Keratinocyte (primary cell): Measurements from ENCODE around the gene NAPB. TPM values are rescaled to one million over a fixed set of nuclear protein-coding genes. Genes with fewer than 3 reads are reported as not detected.

Source experiments
- DNase-seq: peaks from one replicate; pipeline ENCODE4 v3.0.0-alpha.2; 2011; ENCODE audit warnings: low read depth, missing footprints, low spot score
- FAIRE-seq: peaks from 2 replicates; lab custom pipeline; 2011; peaks lifted over from hg19 to GRCh38; lab: Jason Lieb, UNC
- H2AFZ ChIP-seq: 2 replicates; pipeline ENCODE4 v1.6.0; 2012; ENCODE audit warnings: low read length, control low read depth, inconsistent platforms; ENCODE audit not compliant: control insufficient read depth
- H3K27ac ChIP-seq: 2 replicates; pipeline ENCODE4 v1.5.1; 2011; ENCODE audit warnings: low read length; ENCODE audit not compliant: control insufficient read depth, insufficient read depth
- H3K27me3 ChIP-seq: 3 replicates; pipeline ENCODE4 v1.6.0; 2011; ENCODE audit warnings: low read length; ENCODE audit not compliant: control insufficient read depth, insufficient read depth; ENCODE audit errors: extremely low read depth
- H3K36me3 ChIP-seq, 2 experiments: 2 replicates in 1 of 2; 3 replicates in 1 of 2; pipeline ENCODE4 v1.5.1; 2011; ENCODE audit warnings: low read length in 2 of 2, mild to moderate bottlenecking in 1 of 2; ENCODE audit not compliant: control insufficient read depth in 2 of 2, insufficient read depth in 2 of 2; ENCODE audit errors: extremely low read depth in 1 of 2
- H3K4me1 ChIP-seq: 3 replicates; pipeline ENCODE4 v1.5.1; 2011; ENCODE audit warnings: low read length; ENCODE audit not compliant: control insufficient read depth, insufficient read depth; ENCODE audit errors: extremely low read depth
- H3K4me2 ChIP-seq: 3 replicates; pipeline ENCODE4 v1.6.0; 2011; ENCODE audit warnings: low read depth, low read length; ENCODE audit not compliant: control insufficient read depth, insufficient read depth; ENCODE audit errors: extremely low read depth
- H3K4me3 ChIP-seq, 3 experiments: fragments of 200-600 bp in 1 of 3; sonication (generic) in 1 of 3; 2 replicates in 2 of 3; 3 replicates in 1 of 3; pipeline ENCODE4 v1.5.1; 2011 to 2016; ENCODE audit warnings: low read length in 3 of 3, mild to moderate bottlenecking in 3 of 3, control low read depth in 2 of 3, inconsistent platforms in 1 of 3, low read depth in 1 of 3, mixed read lengths in 1 of 3, mixed run types in 1 of 3, moderate library complexity in 1 of 3; ENCODE audit not compliant: control insufficient read depth in 2 of 3, insufficient read depth in 2 of 3; ENCODE audit errors: extremely low read depth in 1 of 3
- H3K79me2 ChIP-seq: 2 replicates; pipeline ENCODE4 v1.6.0; 2012; ENCODE audit warnings: low read length; ENCODE audit not compliant: control insufficient read depth, insufficient read depth
- H3K9ac ChIP-seq: 3 replicates; pipeline ENCODE4 v1.6.0; 2011; ENCODE audit warnings: low read length; ENCODE audit not compliant: control insufficient read depth, insufficient read depth; ENCODE audit errors: extremely low read depth
- H3K9me1 ChIP-seq: 3 replicates; pipeline ENCODE4 v1.6.0; 2011; ENCODE audit warnings: low read length; ENCODE audit not compliant: control insufficient read depth, insufficient read depth; ENCODE audit errors: extremely low read depth
- H3K9me3 ChIP-seq: 2 replicates; pipeline ENCODE4 v1.5.1; 2012; ENCODE audit warnings: low read depth, low read length; ENCODE audit not compliant: control insufficient read depth
- H4K20me1 ChIP-seq: 3 replicates; pipeline ENCODE4 v1.6.0; 2011; ENCODE audit warnings: low read length; ENCODE audit not compliant: control insufficient read depth, insufficient read depth; ENCODE audit errors: extremely low read depth
- EZH2 ChIP-seq: IDR thresholded peaks from one replicate; pipeline ENCODE4 v1.6.1; 2012; ENCODE audit warnings: inconsistent platforms, mild to moderate bottlenecking, low read length, moderate library complexity
- dilution Hi-C: fragments of 300-500 bp; cut with MboI; formaldehyde crosslinking; loops from one replicate; pipeline ENCODE4 v1.7.0; 2020; ENCODE audit warnings: low sequenced_read_pairs; ENCODE audit not compliant: extremely low pct_ligation_motif_present
- polyA plus RNA-seq, 5 experiments: library from polyadenylated mRNA; depleted of rRNA in 3 of 5; stranded (reverse) in 3 of 5; stranded (forward) in 1 of 5; unstranded in 1 of 5; fragments of >200 nt; gene quantifications; 1 replicate in 1 of 5; 2 replicates in 3 of 5; 3 replicates in 1 of 5; pipeline versions ENCODE4 v1.2.1 to v1.2.3, GENCODE V29; 2011 to 2012; ENCODE audit warnings: missing spikeins in 2 of 5, low read depth in 1 of 5, low replicate concordance in 1 of 5
- TF ChIP-seq, protein P1 (sequence below), 3 experiments: IDR thresholded peaks in 1 of 3; conservative IDR thresholded peaks in 1 of 3; optimal IDR thresholded peaks in 1 of 3; 2 replicates in 2 of 3; 3 replicates in 1 of 3; pipeline versions ENCODE3 to v1.5.1; 2011; ENCODE audit warnings: low read length in 3 of 3, mild to moderate bottlenecking in 3 of 3, moderate library complexity in 2 of 3, control low read depth in 1 of 3, inconsistent platforms in 1 of 3; ENCODE audit not compliant: insufficient read depth in 2 of 3; ENCODE audit errors: extremely low read depth in 1 of 3

NAPB gene
- polyA plus RNA-seq, 1 donor (not counting 4 experiments of a cell fraction or from before 2014, with no cell fraction given): 11.6 TPM

- FAIRE-seq: no peak
- no peak for DNase-seq
- dilution Hi-C loops: no loop called here
Measured at GRCh38 chr20:23440004-23440403, 18.7 kb upstream of the NAPB start.

GRCh38 chr20:23438661-23439060 is 17.4 kb upstream of the NAPB start:
- dilution Hi-C loops: no loop called here
- FAIRE-seq: no peak

More at GRCh38 chr20:23440004-23440403, 18.7 kb upstream of the NAPB start:
- Histone ChIP-seq H2AFZ (no peak overlapping the region), H3K9me3 (no peaks in the 10 kb centered on the region), H3K4me3 (no peak overlapping the region), H3K27ac (no peak overlapping the region), H3K9me1 (no peaks in the 10 kb centered on the region), H3K9ac (no peak overlapping the region), H3K36me3 (no peaks in the 10 kb centered on the region), H3K4me1 (no peaks in the 10 kb centered on the region), H3K4me2 (no peak overlapping the region), H4K20me1 (no peaks in the 10 kb centered on the region), H3K79me2 (no peaks in the 10 kb centered on the region), H3K27me3 (no peaks in the 10 kb centered on the region)
- TF ChIP-seq, protein P1, sequence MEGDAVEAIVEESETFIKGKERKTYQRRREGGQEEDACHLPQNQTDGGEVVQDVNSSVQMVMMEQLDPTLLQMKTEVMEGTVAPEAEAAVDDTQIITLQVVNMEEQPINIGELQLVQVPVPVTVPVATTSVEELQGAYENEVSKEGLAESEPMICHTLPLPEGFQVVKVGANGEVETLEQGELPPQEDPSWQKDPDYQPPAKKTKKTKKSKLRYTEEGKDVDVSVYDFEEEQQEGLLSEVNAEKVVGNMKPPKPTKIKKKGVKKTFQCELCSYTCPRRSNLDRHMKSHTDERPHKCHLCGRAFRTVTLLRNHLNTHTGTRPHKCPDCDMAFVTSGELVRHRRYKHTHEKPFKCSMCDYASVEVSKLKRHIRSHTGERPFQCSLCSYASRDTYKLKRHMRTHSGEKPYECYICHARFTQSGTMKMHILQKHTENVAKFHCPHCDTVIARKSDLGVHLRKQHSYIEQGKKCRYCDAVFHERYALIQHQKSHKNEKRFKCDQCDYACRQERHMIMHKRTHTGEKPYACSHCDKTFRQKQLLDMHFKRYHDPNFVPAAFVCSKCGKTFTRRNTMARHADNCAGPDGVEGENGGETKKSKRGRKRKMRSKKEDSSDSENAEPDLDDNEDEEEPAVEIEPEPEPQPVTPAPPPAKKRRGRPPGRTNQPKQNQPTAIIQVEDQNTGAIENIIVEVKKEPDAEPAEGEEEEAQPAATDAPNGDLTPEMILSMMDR (optimal IDR thresholded peaks at IDR 0.05 in 1 of 3, IDR thresholded peaks at IDR 0.05 in 1 of 3, conservative IDR thresholded peaks at IDR 0.05 in 1 of 3; ENCODE audit: extremely low read depth in 1 of 3, insufficient read depth in 2 of 3, low read length in 3 of 3): no peak
- no peak for TF ChIP-seq EZH2

More at GRCh38 chr20:23438661-23439060, 17.4 kb upstream of the NAPB start:
- no peak for DNase-seq
- no peaks in the 10 kb centered on the region for H3K79me2 ChIP-seq
- H3K4me1 ChIP-seq: no peaks in the 10 kb centered on the region
- no peaks in the 10 kb centered on the region for H3K9me3 ChIP-seq
- no peak overlapping the region for H2AFZ ChIP-seq
- no peak overlapping the region for H3K4me3 ChIP-seq
- H3K9ac ChIP-seq: no peak overlapping the region
- H3K4me2 ChIP-seq: no peak overlapping the region
- H3K36me3 ChIP-seq: no peaks in the 10 kb centered on the region
- no peak overlapping the region for H3K27ac ChIP-seq
- no peaks in the 10 kb centered on the region for H3K9me1 ChIP-seq
- no peaks in the 10 kb centered on the region for H4K20me1 ChIP-seq
- H3K27me3 ChIP-seq: no peaks in the 10 kb centered on the region
- no peak for TF ChIP-seq EZH2
- TF ChIP-seq, protein P1 (optimal IDR thresholded peaks at IDR 0.05 in 1 of 3, IDR thresholded peaks at IDR 0.05 in 1 of 3, conservative IDR thresholded peaks at IDR 0.05 in 1 of 3; ENCODE audit: extremely low read depth in 1 of 3, insufficient read depth in 2 of 3, low read length in 3 of 3): no peak
